Lung (tissue), 12 donors: Measurements from ENCODE around the gene ACBD5. TPM values are rescaled to one million over a fixed set of nuclear protein-coding genes. Genes with fewer than 3 reads are reported as not detected.

Source experiments
- ATAC-seq: fragments of 200-7000 bp; cut with Tn5 transposase; one replicate; pipeline ENCODE4 v1.9.1; 2020; ENCODE audit warnings: moderate number of reproducible peaks; ENCODE audit not compliant: insufficient read depth, low FRiP score
- DNase-seq, 3 donors: peaks; one replicate each; pipeline ENCODE4 v3.0.0-alpha.2; 2013 to 2017
- H3K27ac ChIP-seq, 2 donors: one replicate each; pipeline ENCODE4 v1.5.1; 2013; ENCODE audit warnings: mild to moderate bottlenecking in 2 of 2, moderate library complexity in 2 of 2, control low read depth in 1 of 2, inconsistent platforms in 1 of 2, low read depth in 1 of 2, low read length in 1 of 2
- H3K27me3 ChIP-seq, 3 donors: one replicate each; pipeline ENCODE4 v1.5.1; 2013; ENCODE audit warnings: low read length in 2 of 3; ENCODE audit not compliant: control insufficient read depth in 3 of 3, insufficient read depth in 3 of 3
- H3K36me3 ChIP-seq, 4 donors: one replicate each; pipeline ENCODE4 v1.5.1; 2013; ENCODE audit warnings: low read length in 4 of 4, mild to moderate bottlenecking in 1 of 4, moderate library complexity in 1 of 4; ENCODE audit not compliant: control insufficient read depth in 4 of 4, insufficient read depth in 4 of 4
- H3K4me1 ChIP-seq, 5 donors: one replicate each; pipeline ENCODE4 v1.5.1; 2013; ENCODE audit warnings: low read length in 5 of 5, mild to moderate bottlenecking in 2 of 5, moderate library complexity in 1 of 5; ENCODE audit not compliant: control insufficient read depth in 5 of 5, insufficient read depth in 5 of 5
- H3K4me3 ChIP-seq: one replicate; pipeline ENCODE4 v1.5.1; 2013; ENCODE audit warnings: mild to moderate bottlenecking, control low read depth, moderate library complexity
- H3K9ac ChIP-seq, 2 donors: one replicate each; pipeline ENCODE4 v1.5.1; 2013; ENCODE audit warnings: low read length in 2 of 2, control low read depth in 1 of 2; ENCODE audit not compliant: insufficient read depth in 1 of 2
- H3K9me3 ChIP-seq, 4 donors: one replicate each; pipeline ENCODE4 v1.5.1; 2013; ENCODE audit warnings: low read length in 3 of 4, mild to moderate bottlenecking in 1 of 4, moderate library complexity in 1 of 4; ENCODE audit not compliant: control insufficient read depth in 4 of 4, insufficient read depth in 3 of 4
- CTCF ChIP-seq: IDR thresholded peaks from 2 replicates; pipeline ENCODE4 v1.5.1; 2012; ENCODE audit warnings: mild to moderate bottlenecking; ENCODE audit errors: control extremely low read depth, extremely low read depth
- WGBS, 2 donors: extraction: QIAGEN DNeasy Blood & Tissue Kit; methylation state at CpG; one replicate each; pipeline ENCODE4 v1.1.7; 2013; 5-methylcytosine and 5-hydroxymethylcytosine counted together
- polyA plus RNA-seq, 2 donors: library from polyadenylated mRNA; stranded (reverse); fragments of 200-250 nt; gene quantifications; one replicate each; pipeline ENCODE4 v1.2.1, GENCODE V29; 2013
- total RNA-seq, 2 donors: library from RNA; depleted of rRNA in 1 of 2; stranded (reverse); fragments of >200 nt in 1 of 2; gene quantifications; one replicate each; pipeline ENCODE4 v1.2.1, GENCODE V29; 2014 to 2021
- donor health status: control.
- donor health status: control.
- donor health status: Bipolar disorder and iron deficiency.
- donor health status: healthy.
- donor health status: DM: yes; HTN: yes; CAD: no.

The ACBD5 gene
- total and polyA plus RNA-seq, 4 donors: 10.4 to 25.3 (median 17.3) TPM

GRCh38 chr10:27197980-27198620, 42.5 kb downstream of the ACBD5 start:
- Histone ChIP-seq H3K4me1 (peaks cover 0 to 3% (median 0%) of the 10 kb centered on the region in 5 donors), H3K9ac (no peak overlapping the region), H3K27ac (no peak overlapping the region), H3K27me3 (no peaks in the 10 kb centered on the region), H3K4me3 (no peak overlapping the region), H3K36me3 (peaks cover 4 to 14% (median 12%) of the 10 kb centered on the region in 4 donors), H3K9me3 (no peaks in the 10 kb centered on the region)
- peak in 1 of 3 donors; percentile 4 for DNase-seq
- WGBS, 2 donors: 44 to 46% methylated on average over 2 of the region's 2 CpGs
- ATAC-seq: no peak
- no peak for TF ChIP-seq CTCF

GRCh38 chr10:27192284-27192683, 48.3 kb downstream of the ACBD5 start:
- Histone ChIP-seq H3K4me3 (no peak overlapping the region), H3K9ac (no peak overlapping the region)
- no peak for ATAC-seq

GRCh38 chr10:27190508-27190907, 50.1 kb downstream of the ACBD5 start:
- Histone ChIP-seq H3K4me1 (no peaks in the 10 kb centered on the region), H3K9ac (no peak overlapping the region), H3K9me3 (no peaks in the 10 kb centered on the region), H3K4me3 (no peak overlapping the region), H3K36me3 (peaks cover 0 to 6% (median 3%) of the 10 kb centered on the region in 4 donors), H3K27me3 (no peaks in the 10 kb centered on the region), H3K27ac (no peak overlapping the region)
- ATAC-seq (no peak), DNase-seq (no peak)
- 79 to 82% methylated on average over 2 of the region's 2 CpGs for WGBS, 2 donors
- no peak for TF ChIP-seq CTCF

More at GRCh38 chr10:27192284-27192683, 48.3 kb downstream of the ACBD5 start:
- Histone ChIP-seq H3K27ac (no peak overlapping the region), H3K9me3 (no peaks in the 10 kb centered on the region), H3K36me3 (peaks cover 0 to 9% (median 5%) of the 10 kb centered on the region in 4 donors), H3K4me1 (no peaks in the 10 kb centered on the region), H3K27me3 (no peaks in the 10 kb centered on the region)
- no peak for TF ChIP-seq CTCF
- no peak for DNase-seq
- WGBS, 2 donors: 76 to 77% methylated on average over 3 of the region's 3 CpGs

- peaks cover 0 to 11% (median 3%) of the 10 kb centered on the region in 4 donors for H3K36me3 ChIP-seq
- no peaks in the 10 kb centered on the region for H3K27me3 ChIP-seq
- no peak overlapping the region for H3K4me3 ChIP-seq
- no peak for ATAC-seq
- no peaks in the 10 kb centered on the region for H3K4me1 ChIP-seq
- DNase-seq: no peak
- H3K9ac ChIP-seq: no peak overlapping the region
- no peak overlapping the region for H3K27ac ChIP-seq
- TF ChIP-seq CTCF: no peak
- H3K9me3 ChIP-seq: no peaks in the 10 kb centered on the region
- 96% methylated on average over 4 of the region's 4 CpGs for WGBS, 2 donors
These were observed 51.7 kb downstream of the ACBD5 start for GRCh38 chr10:27188897-27189296.
